GM19099 (cell line): ENCODE measurements around the gene PPP1R11.

ENCODE experiments used
- POLR2A ChIP-seq: IDR thresholded peaks from 3 replicates; pipeline ENCODE4 v1.6.1; 2011; ENCODE audit warnings: low read depth; ENCODE audit not compliant: insufficient read length; ENCODE audit errors: extremely low read depth

The PPP1R11 gene

GRCh38 chr6:30102414-30102969, 35.5 kb downstream of the PPP1R11 start:
- TF ChIP-seq POLR2A, result no peak

GRCh38 chr6:30102970-30103871, 36.2 kb downstream of the PPP1R11 start:
- TF ChIP-seq POLR2A, result no peak

- TF ChIP-seq POLR2A, result no peak
These were observed 36.8 kb downstream of the PPP1R11 start for GRCh38 chr6:30103872-30104179.

GRCh38 chr6:30104661-30105060, 37.7 kb downstream of the PPP1R11 start:
- TF ChIP-seq POLR2A, result no peak

GRCh38 chr6:30111266-30111856, 44.4 kb downstream of the PPP1R11 start:
- no peak for TF ChIP-seq POLR2A

GRCh38 chr6:30112402-30112994, 45.5 kb downstream of the PPP1R11 start:
- no peak for TF ChIP-seq POLR2A

GRCh38 chr6:30113003-30113759, 46.2 kb downstream of the PPP1R11 start, which contains the start of gene TRIM31:
TSS of gene TRIM31 (minus strand) at chr6:30113090. CDS start at chr6:30112805, 285 bp downstream.
- no peak for TF ChIP-seq POLR2A

- no peak for TF ChIP-seq POLR2A
These were observed 46.8 kb downstream of the PPP1R11 start for GRCh38 chr6:30113841-30114240.

- TF ChIP-seq POLR2A, result no peak
These were observed 49.7 kb downstream of the PPP1R11 start for GRCh38 chr6:30116724-30117123.
